Muscle of leg (tissue), 11 donors: ENCODE measurements around the gene TLNRD1. TPM values are rescaled to one million over a fixed set of nuclear protein-coding genes. Genes with fewer than 3 reads are reported as not detected.

Experiments used
- DNase-seq: peaks from one replicate; pipeline ENCODE4 v3.0.0; 2013
- H3K27ac ChIP-seq: one replicate; pipeline ENCODE4 v1.5.1; 2013; ENCODE audit warnings: mild to moderate bottlenecking, low read length, control low read depth
- H3K27me3 ChIP-seq: one replicate; pipeline ENCODE4 v1.6.1; 2013; ENCODE audit warnings: low read length; ENCODE audit not compliant: control insufficient read depth, insufficient read depth
- H3K36me3 ChIP-seq: one replicate; pipeline ENCODE4 v1.6.1; 2013; ENCODE audit warnings: low read length; ENCODE audit not compliant: control insufficient read depth, insufficient read depth
- H3K4me1 ChIP-seq: one replicate; pipeline ENCODE4 v1.6.1; 2013; ENCODE audit warnings: low read length; ENCODE audit not compliant: control insufficient read depth, insufficient read depth
- H3K4me3 ChIP-seq: one replicate; pipeline ENCODE4 v1.5.1; 2013; ENCODE audit warnings: low read length, control low read depth
- H3K9me3 ChIP-seq: replicated peaks from 2 replicates; pipeline ENCODE4 v1.6.1; 2013; ENCODE audit warnings: low read depth, low read length; ENCODE audit not compliant: control insufficient read depth
- WGBS: methylation state at CpG from one replicate; pipeline ENCODE4 v1.1.5; 2013; ENCODE audit warnings: missing lambda C conversion rate; ENCODE audit not compliant: insufficient coverage; 5-methylcytosine and 5-hydroxymethylcytosine counted together
- polyA plus RNA-seq, 8 donors: library from polyadenylated mRNA; unstranded; fragments of 120-200 nt; gene quantifications; one replicate each; pipeline versions ENCODE4 v1.2.1 to v1.2.3, GENCODE V29; 2013; ENCODE audit warnings: inconsistent platforms in 1 of 8, low replicate concordance in 1 of 8; ENCODE audit not compliant: insufficient read length in 8 of 8, insufficient read depth in 1 of 8
- total RNA-seq: library from RNA; stranded (reverse); fragments of 120-200 nt; gene quantifications from one replicate; pipeline ENCODE4 v1.2.4, GENCODE V29; 2013

The TLNRD1 gene
- total and polyA plus RNA-seq, 9 donors = 7.8 to 18.2 (median 15.6) TPM

DNA sequence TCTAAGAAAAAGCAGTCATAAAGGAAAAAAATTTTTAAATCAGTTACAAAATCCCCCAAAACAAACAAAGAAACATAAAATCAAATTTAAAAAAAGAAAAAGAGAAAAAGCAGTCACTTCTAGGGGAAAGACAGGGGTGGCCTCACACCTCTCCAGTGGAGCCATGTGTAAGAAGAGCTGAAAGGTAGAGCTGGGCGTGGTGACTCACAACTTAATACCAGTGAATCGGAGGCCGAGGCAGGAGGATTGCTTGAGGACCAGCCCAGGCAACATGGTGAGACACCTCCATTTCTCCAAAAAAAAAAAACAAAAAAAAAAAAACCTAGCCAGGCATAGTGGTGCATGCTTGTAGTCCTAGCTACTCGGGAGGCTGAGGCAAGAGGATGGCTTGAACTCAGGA is 25.8 kb upstream of the TLNRD1 start:
- Histone ChIP-seq H3K36me3 (peaks cover 33% of the 10 kb centered on the region), H3K9me3 (no peaks in the 10 kb centered on the region), H3K4me1 (peaks cover 12% of the 10 kb centered on the region), H3K27ac (no peak overlapping the region), H3K4me3 (no peak overlapping the region), H3K27me3 (no peaks in the 10 kb centered on the region)
- no peak for DNase-seq
- no CpG with 5 or more reads among the region's 4 CpGs for WGBS

- H3K4me1 ChIP-seq = peaks cover 12% of the 10 kb centered on the region
- no peaks in the 10 kb centered on the region for H3K27me3 ChIP-seq
- no peaks in the 10 kb centered on the region for H3K9me3 ChIP-seq
- no peak overlapping the region for H3K4me3 ChIP-seq
- no peak for DNase-seq
- H3K36me3 ChIP-seq = peaks cover 29% of the 10 kb centered on the region
- 89% methylated on average over 4 of the region's 4 CpGs for WGBS
- H3K27ac ChIP-seq = no peak overlapping the region
Measured at GRCh38 chr15:80976851-80977250, 23.9 kb upstream of the TLNRD1 start.

- Histone ChIP-seq H3K4me1 (peaks cover 12% of the 10 kb centered on the region), H3K27ac (no peak overlapping the region), H3K36me3 (peaks cover 31% of the 10 kb centered on the region), H3K4me3 (no peak overlapping the region), H3K27me3 (no peaks in the 10 kb centered on the region), H3K9me3 (no peaks in the 10 kb centered on the region)
- 10% methylated on average over 3 of the region's 7 CpGs for WGBS
- peak; percentile 75 for DNase-seq
Measured at GRCh38 chr15:80977627-80978036, 23.1 kb upstream of the TLNRD1 start.

- Histone ChIP-seq H3K4me1 (peaks cover 12% of the 10 kb centered on the region), H3K4me3 (no peak overlapping the region), H3K36me3 (peaks cover 31% of the 10 kb centered on the region), H3K27me3 (no peaks in the 10 kb centered on the region), H3K27ac (no peak overlapping the region), H3K9me3 (no peaks in the 10 kb centered on the region)
- DNase-seq = no peak
- WGBS = 84% methylated on average over 6 of the region's 7 CpGs
Measured at GRCh38 chr15:80978685-80979329, 21.9 kb upstream of the TLNRD1 start.

DNA sequence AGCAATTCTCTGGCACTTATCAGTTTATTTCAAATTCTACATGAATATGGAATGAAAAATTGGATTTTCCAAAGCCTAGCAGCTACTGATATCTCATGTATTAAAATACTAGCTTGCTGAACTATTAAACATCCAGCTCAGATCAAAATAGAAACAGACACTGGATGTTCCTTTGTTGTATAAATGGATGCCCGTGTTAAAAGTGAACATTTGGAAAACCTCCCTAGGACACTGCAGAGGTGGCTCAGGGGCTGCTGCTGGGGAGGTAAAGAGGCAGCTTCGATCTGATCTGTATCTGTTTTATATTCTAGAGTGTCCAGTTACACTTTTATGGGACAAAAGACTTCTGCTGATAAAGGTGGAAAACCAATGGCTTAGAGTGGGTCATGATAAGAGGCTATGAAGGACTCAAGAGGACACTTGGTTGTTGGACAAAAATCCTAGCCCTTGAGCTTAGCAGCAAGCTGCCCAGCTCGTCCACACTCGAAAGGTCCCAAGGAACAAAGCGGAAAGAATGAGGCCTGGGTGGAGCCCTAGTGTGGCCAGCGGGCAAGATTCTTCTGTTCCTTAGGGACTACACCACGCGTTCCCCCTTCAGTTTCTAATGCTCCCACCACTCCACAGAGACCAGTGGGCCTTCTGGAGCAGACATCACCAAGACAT is 21.1 kb upstream of the TLNRD1 start:
- no peak overlapping the region for H3K4me3 ChIP-seq
- DNase-seq = no peak
- H3K9me3 ChIP-seq = no peaks in the 10 kb centered on the region
- H3K4me1 ChIP-seq = peaks cover 12% of the 10 kb centered on the region
- H3K27me3 ChIP-seq = no peaks in the 10 kb centered on the region
- peaks cover 31% of the 10 kb centered on the region for H3K36me3 ChIP-seq
- no peak overlapping the region for H3K27ac ChIP-seq
- 77% methylated on average over 4 of the region's 8 CpGs for WGBS

- Histone ChIP-seq H3K9me3 (no peaks in the 10 kb centered on the region), H3K4me1 (peaks cover 6% of the 10 kb centered on the region), H3K27ac (no peak overlapping the region), H3K36me3 (peaks cover 31% of the 10 kb centered on the region), H3K4me3 (no peak overlapping the region), H3K27me3 (no peaks in the 10 kb centered on the region)
- DNase-seq = no peak
- no CpG with 5 or more reads among the region's 2 CpGs for WGBS
Measured at GRCh38 chr15:80982205-80982604, 18.5 kb upstream of the TLNRD1 start.

- Histone ChIP-seq H3K4me1 (no peaks in the 10 kb centered on the region), H3K4me3 (no peak overlapping the region), H3K27me3 (no peaks in the 10 kb centered on the region), H3K9me3 (no peaks in the 10 kb centered on the region), H3K27ac (no peak overlapping the region), H3K36me3 (peaks cover 28% of the 10 kb centered on the region)
- no peak for DNase-seq
- 100% methylated on average over 2 of the region's 5 CpGs for WGBS
Measured at GRCh38 chr15:80982839-80983238, 17.9 kb upstream of the TLNRD1 start.

DNA sequence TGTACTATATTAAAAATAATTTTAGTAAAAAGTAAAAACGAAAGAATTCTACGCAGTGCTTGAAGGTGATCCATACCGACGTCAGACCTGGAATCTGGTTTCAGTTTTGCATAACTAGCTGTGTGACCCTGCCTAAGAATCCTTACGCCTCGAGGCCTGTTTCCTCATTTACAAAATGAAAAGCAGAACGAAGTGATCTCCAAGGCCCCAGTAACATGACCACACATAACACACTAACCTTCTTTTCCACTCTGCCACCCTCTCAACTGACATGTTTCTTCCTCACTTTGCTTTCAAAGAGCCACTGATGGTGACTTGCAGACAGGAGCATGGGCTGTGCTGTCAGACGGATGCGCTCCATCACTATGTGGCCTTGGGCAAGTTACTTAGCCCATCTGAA is 15.9 kb upstream of the TLNRD1 start:
- DNase-seq = peak; percentile 71
- no peaks in the 10 kb centered on the region for H3K9me3 ChIP-seq
- H3K4me1 ChIP-seq = peaks cover 7% of the 10 kb centered on the region
- H3K36me3 ChIP-seq = peaks cover 13% of the 10 kb centered on the region
- no peaks in the 10 kb centered on the region for H3K27me3 ChIP-seq
- no peak overlapping the region for H3K4me3 ChIP-seq
- no peak overlapping the region for H3K27ac ChIP-seq
- 41% methylated on average over 5 of the region's 9 CpGs for WGBS

- Histone ChIP-seq H3K4me1 (peaks cover 8% of the 10 kb centered on the region), H3K27ac (no peak overlapping the region), H3K27me3 (no peaks in the 10 kb centered on the region), H3K4me3 (no peak overlapping the region), H3K36me3 (peaks cover 9% of the 10 kb centered on the region), H3K9me3 (no peaks in the 10 kb centered on the region)
- DNase-seq = no peak
- 90% methylated on average over 2 of the region's 5 CpGs for WGBS
Measured at GRCh38 chr15:80985981-80986380, 14.7 kb upstream of the TLNRD1 start.

GRCh38 chr15:80986487-80986886 is 14.2 kb upstream of the TLNRD1 start:
- peaks cover 9% of the 10 kb centered on the region for H3K36me3 ChIP-seq
- H3K27me3 ChIP-seq = no peaks in the 10 kb centered on the region
- no peaks in the 10 kb centered on the region for H3K9me3 ChIP-seq
- H3K4me3 ChIP-seq = no peak overlapping the region
- no peak for DNase-seq
- H3K27ac ChIP-seq = no peak overlapping the region
- H3K4me1 ChIP-seq = peaks cover 12% of the 10 kb centered on the region
- 100% methylated on average over 1 of the region's 1 CpG for WGBS
